GM19372 (cell line): ENCODE results near the gene GPC1.
"Not testable (repeated sequence)": the region's sequence is repeated elsewhere in the genome, so short reads cannot be mapped to it uniquely, and the experiment has no call there.

ENCODE experiments used
- ATAC-seq: cut with Tn5 transposase; IDR thresholded peaks from one replicate; pipeline ENCODE4 v1.9.1; 2021; ENCODE audit warnings: mild to moderate bottlenecking, low read depth, moderate library complexity; ENCODE audit not compliant: unreplicated experiment

The GPC1 gene

GRCh38 chr2:240435457-240435947, at the start of gene GPC1:
TSS of gene GPC1 (plus strand) at chr2:240435663. CDS start at chr2:240435919, 256 bp downstream.
- ATAC-seq = peak; percentile 58

GRCh38 chr2:240386326-240386725, 49.1 kb upstream of the GPC1 start:
- no peak for ATAC-seq

- not testable (repeated sequence) for ATAC-seq
Observed at GRCh38 chr2:240386743-240387142, 48.7 kb upstream of the GPC1 start.

- ATAC-seq = no peak
Observed at GRCh38 chr2:240387325-240387668, 48.2 kb upstream of the GPC1 start.

- no peak for ATAC-seq
Observed at GRCh38 chr2:240387669-240388358, 47.6 kb upstream of the GPC1 start.

GRCh38 chr2:240388471-240389301, 46.8 kb upstream of the GPC1 start:
- no peak for ATAC-seq

GRCh38 chr2:240389302-240389805, 46.1 kb upstream of the GPC1 start:
- ATAC-seq = no peak

GRCh38 chr2:240390091-240391073, 45.1 kb upstream of the GPC1 start:
- no peak for ATAC-seq

GRCh38 chr2:240391111-240392051, 44.1 kb upstream of the GPC1 start:
- no peak for ATAC-seq

GRCh38 chr2:240392084-240392947, 43.1 kb upstream of the GPC1 start:
- no peak for ATAC-seq

GRCh38 chr2:240392948-240393830, 42.3 kb upstream of the GPC1 start:
- ATAC-seq = no peak

GRCh38 chr2:240393831-240394410, 41.5 kb upstream of the GPC1 start:
- ATAC-seq = no peak

- no peak for ATAC-seq
Observed at GRCh38 chr2:240394549-240394948, 40.9 kb upstream of the GPC1 start.

GRCh38 chr2:240395448-240395847, 40.0 kb upstream of the GPC1 start:
- no peak for ATAC-seq

- ATAC-seq = no peak
Observed at GRCh38 chr2:240395896-240396622, 39.4 kb upstream of the GPC1 start.
